HepG2 (cell line): ENCODE results near the gene TCF20. TPM values are rescaled to one million over a fixed set of nuclear protein-coding genes. Genes with fewer than 3 reads are reported as not detected.

Experiments used
- KMT2B ChIP-seq: IDR thresholded peaks from 2 replicates; pipeline ENCODE4 v1.6.1; 2016; ENCODE audit warnings: missing genetic modification reagents, missing compliant biosample characterization
- MBNL3 ChIP-seq: fragments of 250-450 bp; sonication (Bioruptor Pico); conservative IDR thresholded peaks from 2 replicates; pipeline ENCODE4 v1.8.0; 2022; ENCODE audit warnings: mild to moderate bottlenecking, inconsistent platforms
- POLR2AphosphoS5 ChIP-seq: IDR thresholded peaks from 2 replicates; pipeline ENCODE4 v1.6.1; 2012; ENCODE audit warnings: low read depth, low read length
- REPIN1 ChIP-seq: sonication (generic); formaldehyde crosslinking; IDR thresholded peaks from 2 replicates; pipeline ENCODE4 v1.8.0; 2022; ENCODE audit warnings: missing genetic modification reagents, low read depth, mild to moderate bottlenecking, borderline replicate concordance
- SOX13 ChIP-seq, 3 experiments: fragments of 450-650 bp in 1 of 3; sonication (generic) in 1 of 3; formaldehyde crosslinking in 1 of 3; IDR thresholded peaks in 2 of 3; conservative IDR thresholded peaks in 1 of 3; 2 replicates each; pipeline versions ENCODE4 v1.5.0 to v1.6.1; 2016 to 2020; ENCODE audit warnings: antibody characterized with exemption in 1 of 3, mild to moderate bottlenecking in 1 of 3, missing compliant biosample characterization in 1 of 3, missing genetic modification reagents in 1 of 3, moderate library complexity in 1 of 3
- ZBTB38 ChIP-seq: sonication (generic); formaldehyde crosslinking; IDR thresholded peaks from 2 replicates; pipeline ENCODE4 v1.5.1; 2020; ENCODE audit warnings: mild to moderate bottlenecking, missing genetic modification reagents
- ZBTB40 ChIP-seq, 2 experiments: fragments of 450-650 bp in 1 of 2; sonication (generic) in 1 of 2; formaldehyde crosslinking in 1 of 2; IDR thresholded peaks; 2 replicates each; pipeline versions ENCODE4 v1.6.1 to v1.8.0; 2016 to 2022; ENCODE audit warnings: antibody characterized with exemption in 1 of 2, mild to moderate bottlenecking in 1 of 2, missing genetic modification reagents in 1 of 2
- ZNF382 ChIP-seq: sonication (generic); formaldehyde crosslinking; IDR thresholded peaks from 2 replicates; pipeline ENCODE4 v1.5.0; 2020; ENCODE audit warnings: missing genetic modification reagents, mild to moderate bottlenecking, borderline replicate concordance
- ZNF558 ChIP-seq: sonication (generic); formaldehyde crosslinking; IDR thresholded peaks from 2 replicates; pipeline ENCODE4 v1.9.0; 2022; ENCODE audit warnings: mild to moderate bottlenecking, missing genetic modification reagents, borderline replicate concordance
- ZNF570 ChIP-seq: sonication (generic); formaldehyde crosslinking; IDR thresholded peaks from 2 replicates; pipeline ENCODE4 v1.4.0; 2020; ENCODE audit warnings: mild to moderate bottlenecking, missing genetic modification reagents, borderline replicate concordance
- ZSCAN30 ChIP-seq: sonication (generic); formaldehyde crosslinking; IDR thresholded peaks from 2 replicates; pipeline ENCODE4 v1.5.0; 2020; ENCODE audit warnings: mild to moderate bottlenecking, missing genetic modification reagents
- polyA plus RNA-seq, 8 experiments: library from polyadenylated mRNA; depleted of rRNA in 3 of 8; stranded (reverse) in 7 of 8; unstranded in 1 of 8; fragments of >200 nt; fragmentation: Illumina TruSeq in 4 of 8; extraction: Trizol in 4 of 8; gene quantifications; 2 replicates each; pipeline versions ENCODE4 v1.2.1 to v1.2.3, GENCODE V29; 2011 to 2016; ENCODE audit warnings: low read depth in 4 of 8, missing spikeins in 1 of 8, mixed read lengths in 1 of 8; ENCODE audit not compliant: insufficient read depth in 1 of 8
- total RNA-seq, 5 experiments: library from RNA; depleted of rRNA; stranded (reverse); fragments of >200 nt; fragmentation: Illumina TruSeq; extraction: Trizol; gene quantifications; 2 replicates each; pipeline ENCODE4 v1.2.3, GENCODE V29; 2016; ENCODE audit warnings: low read depth in 1 of 5
- TF ChIP-seq, protein P1 (sequence below): fragments of 450-650 bp; IDR thresholded peaks from 2 replicates; pipeline ENCODE4 v1.6.1; 2017
- TF ChIP-seq, protein P2 (sequence below): sonication (generic); formaldehyde crosslinking; IDR thresholded peaks from 2 replicates; pipeline ENCODE4 v1.4.0; 2020; ENCODE audit warnings: missing genetic modification reagents

The TCF20 gene
- total and polyA plus RNA-seq, 2 of the 13 experiments (the other 11 are each of a cell fraction or from before 2014, with no cell fraction given) = 12.8 to 23.7 TPM

- TF ChIP-seq ZBTB40 (IDR thresholded peaks at IDR 0.05) (no peak), ZBTB40 (CRISPR knock-in tag; IDR thresholded peaks at IDR 0.05) (no peak), POLR2AphosphoS5 (no peak), KMT2B (CRISPR knock-in tag) (peak; percentile 63; the same call in 1 of the 2 replicates), ZBTB38 (CRISPR knock-in tag) (no peak), ZSCAN30 (CRISPR knock-in tag) (no peak), ZNF570 (CRISPR knock-in tag) (no peak), SOX13 (IDR thresholded peaks at IDR 0.05) (no peak), SOX13 (CRISPR knock-in tag; conservative IDR thresholded peaks at IDR 0.05 in 1 of 2, IDR thresholded peaks at IDR 0.05 in 1 of 2) (peak in 1 of 2 experiments; percentile 47; a peak in 1 of 4 replicates), MBNL3 (no peak), ZNF382 (no peak), REPIN1 (CRISPR knock-in tag) (no peak), ZNF558 (CRISPR knock-in tag) (peak; percentile 51; the same call in 1 of the 2 replicates)
- TF ChIP-seq, protein P1, sequence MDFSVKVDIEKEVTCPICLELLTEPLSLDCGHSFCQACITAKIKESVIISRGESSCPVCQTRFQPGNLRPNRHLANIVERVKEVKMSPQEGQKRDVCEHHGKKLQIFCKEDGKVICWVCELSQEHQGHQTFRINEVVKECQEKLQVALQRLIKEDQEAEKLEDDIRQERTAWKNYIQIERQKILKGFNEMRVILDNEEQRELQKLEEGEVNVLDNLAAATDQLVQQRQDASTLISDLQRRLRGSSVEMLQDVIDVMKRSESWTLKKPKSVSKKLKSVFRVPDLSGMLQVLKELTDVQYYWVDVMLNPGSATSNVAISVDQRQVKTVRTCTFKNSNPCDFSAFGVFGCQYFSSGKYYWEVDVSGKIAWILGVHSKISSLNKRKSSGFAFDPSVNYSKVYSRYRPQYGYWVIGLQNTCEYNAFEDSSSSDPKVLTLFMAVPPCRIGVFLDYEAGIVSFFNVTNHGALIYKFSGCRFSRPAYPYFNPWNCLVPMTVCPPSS = no peak
- TF ChIP-seq, protein P2, sequence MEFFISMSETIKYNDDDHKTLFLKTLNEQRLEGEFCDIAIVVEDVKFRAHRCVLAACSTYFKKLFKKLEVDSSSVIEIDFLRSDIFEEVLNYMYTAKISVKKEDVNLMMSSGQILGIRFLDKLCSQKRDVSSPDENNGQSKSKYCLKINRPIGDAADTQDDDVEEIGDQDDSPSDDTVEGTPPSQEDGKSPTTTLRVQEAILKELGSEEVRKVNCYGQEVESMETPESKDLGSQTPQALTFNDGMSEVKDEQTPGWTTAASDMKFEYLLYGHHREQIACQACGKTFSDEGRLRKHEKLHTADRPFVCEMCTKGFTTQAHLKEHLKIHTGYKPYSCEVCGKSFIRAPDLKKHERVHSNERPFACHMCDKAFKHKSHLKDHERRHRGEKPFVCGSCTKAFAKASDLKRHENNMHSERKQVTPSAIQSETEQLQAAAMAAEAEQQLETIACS = no peak
Observed at GRCh38 chr22:42294034-42294985, 23.9 kb upstream of the TCF20 start (continued).
